Neuronal stem cell (in vitro differentiated cells): ENCODE results near the gene KRT28.

Source experiments
- DNase-seq: peaks from one replicate; pipeline ENCODE4 v3.0.0-alpha.2; 2013; ENCODE audit warnings: low spot score
- H2AFZ ChIP-seq: one replicate; pipeline ENCODE4 v1.6.1; 2013; ENCODE audit warnings: mild to moderate bottlenecking, low read length, inconsistent platforms
- H2AK5ac ChIP-seq: 2 replicates; pipeline ENCODE4 v1.6.1; 2013; ENCODE audit warnings: low read depth, mild to moderate bottlenecking, inconsistent platforms, low read length, moderate library complexity, mixed read lengths
- H2BK120ac ChIP-seq: 2 replicates; pipeline ENCODE4 v1.6.1; 2013; ENCODE audit warnings: low read depth, mild to moderate bottlenecking, inconsistent platforms, low read length, moderate library complexity, mixed read lengths
- H2BK12ac ChIP-seq: one replicate; pipeline ENCODE4 v1.6.1; 2013; ENCODE audit warnings: low read length, inconsistent platforms
- H2BK15ac ChIP-seq: 2 replicates; pipeline ENCODE4 v1.6.1; 2013; ENCODE audit warnings: mild to moderate bottlenecking, low read length, inconsistent platforms, mixed read lengths
- H2BK5ac ChIP-seq: one replicate; pipeline ENCODE4 v1.6.1; 2013; ENCODE audit warnings: inconsistent platforms, mild to moderate bottlenecking, low read length, moderate library complexity
- H3K14ac ChIP-seq: one replicate; pipeline ENCODE4 v1.6.1; 2013; ENCODE audit warnings: low read length, inconsistent platforms
- H3K18ac ChIP-seq: 2 replicates; pipeline ENCODE4 v1.6.1; 2013; ENCODE audit warnings: low read length, inconsistent platforms
- H3K23ac ChIP-seq: 2 replicates; pipeline ENCODE4 v1.6.1; 2013; ENCODE audit warnings: low read depth, mild to moderate bottlenecking, mixed read lengths, low read length, inconsistent platforms; ENCODE audit not compliant: poor library complexity
- H3K27ac ChIP-seq: replicated peaks from 3 replicates; pipeline ENCODE4 v1.5.1; 2013; ENCODE audit warnings: low read length, inconsistent platforms
- H3K27me3 ChIP-seq, 3 experiments: 2 replicates each; pipeline ENCODE4 v1.6.1; 2013; ENCODE audit warnings: low read length in 3 of 3, mild to moderate bottlenecking in 2 of 3, inconsistent platforms in 1 of 3, low read depth in 1 of 3, mixed read lengths in 1 of 3, moderate library complexity in 1 of 3; ENCODE audit not compliant: control insufficient read depth in 3 of 3, insufficient read depth in 3 of 3
- H3K36me3 ChIP-seq, 2 donors: replicated peaks in 1 of 2; 2 replicates each; pipeline ENCODE4 v1.6.1; 2013; ENCODE audit warnings: low read length in 2 of 2; ENCODE audit not compliant: control insufficient read depth in 2 of 2, insufficient read depth in 2 of 2
- H3K4ac ChIP-seq: 2 replicates; pipeline ENCODE4 v1.6.1; 2013; ENCODE audit warnings: inconsistent platforms, mild to moderate bottlenecking, low read length, moderate library complexity
- H3K4me1 ChIP-seq, 2 donors: 1 replicate in 1 of 2; 2 replicates in 1 of 2; pipeline ENCODE4 v1.6.1; 2013; ENCODE audit warnings: low read length in 2 of 2, low read depth in 1 of 2; ENCODE audit not compliant: control insufficient read depth in 2 of 2, insufficient read depth in 1 of 2
- H3K4me2 ChIP-seq: one replicate; pipeline ENCODE4 v1.6.1; 2013; ENCODE audit warnings: mild to moderate bottlenecking, low read length, inconsistent platforms; ENCODE audit not compliant: insufficient read depth, poor library complexity, severe bottlenecking
- H3K4me3 ChIP-seq, 2 donors: 2 replicates each; pipeline ENCODE4 v1.5.1; 2013; ENCODE audit warnings: low read length in 2 of 2, mild to moderate bottlenecking in 2 of 2, inconsistent platforms in 1 of 2, moderate library complexity in 1 of 2
- H3K79me1 ChIP-seq: one replicate; pipeline ENCODE4 v1.6.1; 2013; ENCODE audit warnings: low read depth, mild to moderate bottlenecking, inconsistent platforms, low read length, moderate library complexity
- H3K9ac ChIP-seq: one replicate; pipeline ENCODE4 v1.6.1; 2013; ENCODE audit warnings: mild to moderate bottlenecking, low read depth, low read length, inconsistent platforms; ENCODE audit not compliant: poor library complexity
- H3K9me3 ChIP-seq, 2 donors: replicated peaks in 1 of 2; 2 replicates each; pipeline versions ENCODE3 to v1.6.1; 2013; ENCODE audit warnings: low read length in 2 of 2, mild to moderate bottlenecking in 2 of 2, inconsistent platforms in 1 of 2, low read depth in 1 of 2, mixed read lengths in 1 of 2, moderate library complexity in 1 of 2; ENCODE audit not compliant: control insufficient read depth in 2 of 2, insufficient read depth in 1 of 2
- H4K8ac ChIP-seq: one replicate; pipeline ENCODE4 v1.6.1; 2013; ENCODE audit warnings: low read depth, mild to moderate bottlenecking, inconsistent platforms, low read length, moderate library complexity
- H4K91ac ChIP-seq: one replicate; pipeline ENCODE4 v1.6.1; 2013; ENCODE audit warnings: low read length, low read depth, mild to moderate bottlenecking, inconsistent platforms; ENCODE audit not compliant: poor library complexity
- WGBS, 2 donors: extraction: QIAGEN DNeasy Blood & Tissue Kit; methylation state at CpG; one replicate each; pipeline ENCODE4 v1.1.7; 2013; ENCODE audit warnings: missing lambda C conversion rate in 2 of 2, mixed read lengths in 1 of 2; ENCODE audit not compliant: insufficient read length in 2 of 2, insufficient replicate concordance in 1 of 2; ENCODE audit errors: extremely low coverage in 2 of 2; 5-methylcytosine and 5-hydroxymethylcytosine counted together

KRT28 gene

GRCh38 chr17:40775945-40776344 is 23.8 kb downstream of the KRT28 start:
- no peaks in the 10 kb centered on the region for H3K79me1 ChIP-seq
- H2BK120ac ChIP-seq = no peak overlapping the region
- no peak overlapping the region for H2AFZ ChIP-seq
- peaks cover 0 to 2% of the 10 kb centered on the region in 2 donors for H3K9me3 ChIP-seq
- no peak overlapping the region for H3K23ac ChIP-seq
- H4K8ac ChIP-seq = no peak overlapping the region
- H3K4me1 ChIP-seq = no peaks in the 10 kb centered on the region
- no peak overlapping the region for H3K4me2 ChIP-seq
- no peak overlapping the region for H4K91ac ChIP-seq
- H3K14ac ChIP-seq = no peak overlapping the region
- H3K36me3 ChIP-seq = no peaks in the 10 kb centered on the region
- no CpG with 5 or more reads among the region's 4 CpGs for WGBS, 2 donors
- no peak overlapping the region for H3K4ac ChIP-seq
- no peak overlapping the region for H2BK15ac ChIP-seq
- DNase-seq = no peak
- H2AK5ac ChIP-seq = no peak overlapping the region
- H3K27ac ChIP-seq = no peak overlapping the region
- no peak overlapping the region for H3K18ac ChIP-seq
- no peak overlapping the region for H3K4me3 ChIP-seq
- no peak overlapping the region for H3K9ac ChIP-seq
- peaks cover 0 to 18% (median 2%) of the 10 kb centered on the region in 3 experiments for H3K27me3 ChIP-seq
- no peak overlapping the region for H2BK5ac ChIP-seq
- no peak overlapping the region for H2BK12ac ChIP-seq

GRCh38 chr17:40772101-40772500 is 27.7 kb downstream of the KRT28 start, which contains the start of gene KRT26:
Gene KRT26, minus strand, starts transcription at chr17:40772201. Its CDS starts 88 bp downstream, at chr17:40772113.
- Histone ChIP-seq H4K91ac (no peak within 1 kb of the TSS), H2BK12ac (no peak within 1 kb of the TSS), H3K27ac (no peak within 1 kb of the TSS), H3K18ac (no peak within 1 kb of the TSS), H3K4me1 (no peaks in the 10 kb centered on the region), H2AK5ac (no peak within 1 kb of the TSS), H3K27me3 (peaks cover 0 to 21% (median 2%) of the 10 kb centered on the region in 3 experiments), H3K4me2 (no peak within 1 kb of the TSS), H3K4ac (no peak within 1 kb of the TSS), H2BK5ac (peak within 1 kb of the TSS; percentile 82), H2BK15ac (no peak within 1 kb of the TSS), H4K8ac (no peak within 1 kb of the TSS), H3K36me3 (no peaks in the 10 kb centered on the region), H3K9me3 (peaks cover 0 to 2% of the 10 kb centered on the region in 2 donors), H3K4me3 (peak within 1 kb of the TSS in 1 of 2 donors; percentile 64), H3K9ac (no peak within 1 kb of the TSS), H3K79me1 (no peaks in the 10 kb centered on the region), H3K23ac (no peak within 1 kb of the TSS), H2BK120ac (no peak within 1 kb of the TSS), H3K14ac (no peak within 1 kb of the TSS), H2AFZ (no peak within 1 kb of the TSS)
- no peak for DNase-seq
- no CpG with 5 or more reads among the region's 3 CpGs for WGBS, 2 donors

DNA sequence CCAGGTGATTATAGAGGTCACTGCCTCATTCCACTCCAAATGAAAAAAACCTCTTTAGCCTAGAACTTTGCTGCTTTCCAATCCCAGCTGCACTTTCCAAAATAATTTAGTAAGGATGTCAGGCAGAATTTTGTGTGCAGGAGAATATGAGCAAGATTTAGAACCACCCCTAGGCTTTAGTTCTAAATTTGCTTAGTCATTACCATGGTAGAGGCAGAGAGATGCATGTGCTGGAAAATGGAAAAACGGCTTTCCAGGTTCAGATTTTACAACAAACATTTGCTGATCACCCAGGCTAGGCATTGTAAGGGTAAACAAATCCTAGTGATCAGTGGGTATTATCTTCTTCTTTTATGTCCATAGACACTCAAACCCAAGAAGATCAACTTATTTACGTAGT is 34.1 kb downstream of the KRT28 start:
- Histone ChIP-seq H2AK5ac (no peak overlapping the region), H3K4me1 (no peaks in the 10 kb centered on the region), H4K8ac (no peak overlapping the region), H3K27me3 (peaks cover 0 to 6% (median 4%) of the 10 kb centered on the region in 3 experiments), H3K4me2 (no peak overlapping the region), H4K91ac (no peak overlapping the region), H3K36me3 (peaks cover 0 to 2% of the 10 kb centered on the region in 2 donors), H3K9me3 (peaks cover 6 to 12% of the 10 kb centered on the region in 2 donors), H3K79me1 (no peaks in the 10 kb centered on the region), H2BK12ac (no peak overlapping the region), H3K14ac (no peak overlapping the region), H2BK120ac (no peak overlapping the region), H3K4ac (no peak overlapping the region), H3K4me3 (no peak overlapping the region), H2BK5ac (no peak overlapping the region), H2AFZ (no peak overlapping the region), H2BK15ac (no peak overlapping the region), H3K23ac (no peak overlapping the region), H3K18ac (no peak overlapping the region), H3K27ac (no peak overlapping the region), H3K9ac (no peak overlapping the region)
- whole genome bisulfite sequencing, 2 donors = no CpG with 5 or more reads among the region's 2 CpGs
- no peak for DNase-seq

DNA sequence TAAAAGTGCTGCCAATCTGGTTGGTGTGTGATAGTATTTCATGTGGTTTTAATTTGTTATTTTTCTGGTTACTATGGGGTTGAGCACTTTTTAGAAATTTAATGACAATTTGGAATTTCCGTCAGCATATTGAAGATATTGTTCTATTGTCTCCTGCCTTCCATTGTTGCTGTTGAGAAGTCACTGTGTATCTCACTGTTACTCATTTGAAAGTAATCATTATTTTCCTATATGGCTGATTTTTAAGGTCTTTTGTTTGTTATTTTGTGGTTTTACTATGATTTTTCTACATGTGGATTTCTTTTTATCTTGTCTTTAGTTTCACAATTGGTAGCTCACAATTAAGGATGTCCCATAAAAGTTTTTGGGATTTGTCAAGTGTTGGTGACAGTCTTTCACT is 36.0 kb downstream of the KRT28 start:
- Histone ChIP-seq H3K23ac (no peak overlapping the region), H4K91ac (no peak overlapping the region), H2BK5ac (no peak overlapping the region), H3K79me1 (no peaks in the 10 kb centered on the region), H3K9ac (no peak overlapping the region), H4K8ac (no peak overlapping the region), H3K36me3 (peaks cover 0 to 2% of the 10 kb centered on the region in 2 donors), H2AFZ (no peak overlapping the region), H3K4ac (no peak overlapping the region), H3K4me1 (no peaks in the 10 kb centered on the region), H2BK12ac (no peak overlapping the region), H3K18ac (no peak overlapping the region), H3K27ac (no peak overlapping the region), H3K4me2 (no peak overlapping the region), H2BK15ac (no peak overlapping the region), H3K27me3 (peaks cover 0 to 6% (median 2%) of the 10 kb centered on the region in 3 experiments), H3K4me3 (no peak overlapping the region), H2BK120ac (no peak overlapping the region), H3K9me3 (peaks cover 12 to 13% of the 10 kb centered on the region in 2 donors), H3K14ac (no peak overlapping the region), H2AK5ac (no peak overlapping the region)
- no CpG with 5 or more reads among the region's 1 CpG for WGBS, 2 donors
- no peak for DNase-seq
